GM19239 (cell line): ENCODE results near the gene DIP2C.
"Not testable (repeated sequence)": the region's sequence is repeated elsewhere in the genome, so short reads cannot be mapped to it uniquely, and the experiment has no call there.

Experiments used
- DNase-seq: peaks from one replicate; pipeline ENCODE4 v3.0.0; 2011; ENCODE audit warnings: low spot score; ENCODE audit not compliant: insufficient read length
- FAIRE-seq: peaks from 2 replicates; lab custom pipeline; 2011; peaks lifted over from hg19 to GRCh38; lab: Jason Lieb, UNC

Gene DIP2C

GRCh38 chr10:450463-450862 is 239.0 kb downstream of the DIP2C start:
- DNase-seq (no peak), FAIRE-seq (no peak)

- FAIRE-seq, DNase-seq: not testable (repeated sequence)
Measured at GRCh38 chr10:449331-449730, 240.1 kb downstream of the DIP2C start.

GRCh38 chr10:443459-443858 is 246.0 kb downstream of the DIP2C start:
- DNase-seq (no peak), FAIRE-seq (no peak)

GRCh38 chr10:442209-442608 is 247.3 kb downstream of the DIP2C start:
- DNase-seq: no peak
- FAIRE-seq: no peak

GRCh38 chr10:441659-442058 is 247.8 kb downstream of the DIP2C start:
- FAIRE-seq (no peak), DNase-seq (no peak)

GRCh38 chr10:440127-440526 is 249.3 kb downstream of the DIP2C start:
- no peak for DNase-seq
- no peak for FAIRE-seq

- no peak for FAIRE-seq
- DNase-seq: no peak
Measured at GRCh38 chr10:437698-438490, 251.6 kb downstream of the DIP2C start.

GRCh38 chr10:436911-437665 is 252.4 kb downstream of the DIP2C start:
- DNase-seq: no peak
- FAIRE-seq: no peak

- FAIRE-seq (no peak), DNase-seq (no peak)
Measured at GRCh38 chr10:436013-436697, 253.3 kb downstream of the DIP2C start.

GRCh38 chr10:435397-435796 is 254.1 kb downstream of the DIP2C start:
- no peak for FAIRE-seq

GRCh38 chr10:429696-430095 is 259.8 kb downstream of the DIP2C start:
- no peak for FAIRE-seq
- no peak for DNase-seq

More at GRCh38 chr10:435397-435796, 254.1 kb downstream of the DIP2C start:
- DNase-seq: no peak

GRCh38 chr10:427761-428519 is 261.5 kb downstream of the DIP2C start:
- no peak for FAIRE-seq

GRCh38 chr10:425365-425764 is 264.1 kb downstream of the DIP2C start:
- not testable (repeated sequence) for DNase-seq

More at GRCh38 chr10:427761-428519, 261.5 kb downstream of the DIP2C start:
- no peak for DNase-seq

GRCh38 chr10:424724-425123 is 264.7 kb downstream of the DIP2C start:
- not testable (repeated sequence) for DNase-seq, FAIRE-seq

More at GRCh38 chr10:425365-425764, 264.1 kb downstream of the DIP2C start:
- FAIRE-seq: not testable (repeated sequence)

- DNase-seq (no peak), FAIRE-seq (no peak)
Measured at GRCh38 chr10:423178-423577, 266.3 kb downstream of the DIP2C start.

GRCh38 chr10:422675-423074 is 266.8 kb downstream of the DIP2C start:
- FAIRE-seq (no peak), DNase-seq (no peak)

- FAIRE-seq: no peak
- no peak for DNase-seq
Measured at GRCh38 chr10:422241-422640, 267.2 kb downstream of the DIP2C start.

- no peak for FAIRE-seq
- no peak for DNase-seq
Measured at GRCh38 chr10:421170-421569, 268.3 kb downstream of the DIP2C start.

GRCh38 chr10:420154-421121 is 269.0 kb downstream of the DIP2C start:
- FAIRE-seq: no peak
- DNase-seq: no peak
